CD4-positive, alpha-beta T cell treated with Interleukin-17A for 4 hours (primary cell): ENCODE measurements around the gene FOXR1.
"Not testable (repeated sequence)": the region's sequence is repeated elsewhere in the genome, so short reads cannot be mapped to it uniquely, and the experiment has no call there.

ENCODE experiments used
- DNase-seq: peaks from one replicate; pipeline ENCODE4 v3.0.0-alpha.2; 2020; ENCODE audit warnings: mixed read lengths

The FOXR1 gene

GRCh38 chr11:118948000-118948399 is 23.6 kb upstream of the FOXR1 start:
- DNase-seq, result no peak

- DNase-seq, result no peak
Measured at GRCh38 chr11:118953265-118953664, 18.3 kb upstream of the FOXR1 start.

GRCh38 chr11:118953976-118954375 is 17.6 kb upstream of the FOXR1 start:
- not testable (repeated sequence) for DNase-seq

- peak; percentile 95 for DNase-seq
Measured at GRCh38 chr11:118956094-118956846, 15.3 kb upstream of the FOXR1 start, which contains the start of gene UPK2. Gene UPK2 (plus strand): TSS chr11:118956298. CDS start chr11:118956351, 53 bp downstream.

- no peak for DNase-seq
Measured at GRCh38 chr11:118956847-118957469, 14.6 kb upstream of the FOXR1 start.

- DNase-seq, result no peak
Measured at GRCh38 chr11:118957549-118957948, 14.0 kb upstream of the FOXR1 start.

GRCh38 chr11:118957968-118958367 is 13.6 kb upstream of the FOXR1 start:
- DNase-seq, result no peak

GRCh38 chr11:118958577-118958976 is 13.0 kb upstream of the FOXR1 start:
- no peak for DNase-seq

- DNase-seq, result no peak
Measured at GRCh38 chr11:118961189-118961588, 10.4 kb upstream of the FOXR1 start.

- no peak for DNase-seq
Measured at GRCh38 chr11:118961591-118961990, 10.0 kb upstream of the FOXR1 start.

- DNase-seq, result not testable (repeated sequence)
Measured at GRCh38 chr11:118969508-118969907, 2.1 kb upstream of the FOXR1 start.

- DNase-seq, result no peak
Measured at GRCh38 chr11:118973985-118974384, 2.4 kb downstream of the FOXR1 start.

GRCh38 chr11:118975771-118976709 is 4.5 kb downstream of the FOXR1 start:
- no peak for DNase-seq

- no peak for DNase-seq
Measured at GRCh38 chr11:118979434-118979833, 7.9 kb downstream of the FOXR1 start.

GRCh38 chr11:118980191-118980881 is 8.8 kb downstream of the FOXR1 start:
- no peak for DNase-seq

- not testable (repeated sequence) for DNase-seq
Measured at GRCh38 chr11:118984337-118984736, 12.8 kb downstream of the FOXR1 start.

GRCh38 chr11:118984825-118985224 is 13.3 kb downstream of the FOXR1 start:
- DNase-seq, result no peak

- DNase-seq, result no peak
Measured at GRCh38 chr11:118988280-118988679, 16.7 kb downstream of the FOXR1 start.

GRCh38 chr11:118991486-118992038 is 20.0 kb downstream of the FOXR1 start:
- not testable (repeated sequence) for DNase-seq

- peak; percentile 32 for DNase-seq
Measured at GRCh38 chr11:118996926-118997626, 25.5 kb downstream of the FOXR1 start.

- peak; percentile 98 for DNase-seq
Measured at GRCh38 chr11:118997627-118998387, 26.2 kb downstream of the FOXR1 start, which contains the start of gene CENATAC. Gene CENATAC (plus strand): TSS chr11:118998138. CDS start chr11:118998198, 60 bp downstream.
